A549 (cell line): ENCODE results near the gene ANKRD7. TPM values are rescaled to one million over a fixed set of nuclear protein-coding genes. Genes with fewer than 3 reads are reported as not detected.
"Not testable (repeated sequence)": the region's sequence is repeated elsewhere in the genome, so short reads cannot be mapped to it uniquely, and the experiment has no call there.

Experiments used
- ATAC-seq, 2 experiments: fragments of 200-7000 bp in 1 of 2; fragments of >200 bp in 1 of 2; cut with Nextera tagmentation in 1 of 2; cut with Tn5 transposase in 1 of 2; 3 replicates each; pipeline versions ENCODE4 v1.8.0 to v1.9.1; 2018 to 2020; ENCODE audit warnings: mild to moderate bottlenecking in 1 of 2, moderate library complexity in 1 of 2
- CTCF ChIA-PET: fragments of 300-600 bp; sonication (Branson Sonifier 250); formaldehyde crosslinking; extraction: SDS; loops from one replicate; lab custom pipeline; 2021; ENCODE audit warnings: antibody characterized with exemption, inconsistent platforms; lab: Yijun Ruan, JAX
- POLR2A ChIA-PET: fragments of 350-600 bp; formaldehyde crosslinking; extraction: SDS; loops from one replicate; lab custom pipeline; 2021; ENCODE audit warnings: antibody characterized with exemption, inconsistent platforms; lab: Yijun Ruan, JAX
- DNase-seq, 2 experiments: peaks; one replicate each; pipeline versions ENCODE4 v3.0.0 to v3.0.0-alpha.2; 2011 to 2016; ENCODE audit warnings: low read depth in 1 of 2, low spot score in 1 of 2
- FAIRE-seq: peaks from 2 replicates; lab custom pipeline; 2011; peaks lifted over from hg19 to GRCh38; lab: Jason Lieb, UNC
- H3K27ac ChIP-seq, 2 experiments: fragments of >200 bp; sonication (Bioruptor Twin); formaldehyde crosslinking; 3 replicates each; pipeline ENCODE4 v1.5.1; 2016 to 2017
- H3K4me1 ChIP-seq: fragments of >200 bp; sonication (Bioruptor Twin); formaldehyde crosslinking; 3 replicates; pipeline ENCODE4 v1.6.1; 2016
- H3K4me2 ChIP-seq: fragments of >200 bp; sonication (Bioruptor Twin); formaldehyde crosslinking; 3 replicates; pipeline ENCODE4 v1.6.1; 2016
- H3K4me3 ChIP-seq: fragments of >200 bp; sonication (Bioruptor Twin); formaldehyde crosslinking; 3 replicates; pipeline ENCODE4 v1.5.1; 2016
- H3K9me3 ChIP-seq: fragments of >200 bp; sonication (Bioruptor Twin); formaldehyde crosslinking; 3 replicates; pipeline ENCODE4 v1.6.1; 2016
- BHLHE40 ChIP-seq: IDR thresholded peaks from 2 replicates; pipeline ENCODE4 v1.6.1; 2012; ENCODE audit warnings: low read depth, low read length, inconsistent platforms
- CBX2 ChIP-seq: fragments of 200-600 bp; sonication (generic); IDR thresholded peaks from 2 replicates; pipeline ENCODE4 v1.6.1; 2016; ENCODE audit warnings: low read depth, mild to moderate bottlenecking, borderline replicate concordance
- E2F6 ChIP-seq: IDR thresholded peaks from 2 replicates; pipeline ENCODE4 v1.6.1; 2012; ENCODE audit warnings: low read depth, borderline replicate concordance
- EHMT2 ChIP-seq: fragments of 200-600 bp; sonication (generic); IDR thresholded peaks from 2 replicates; pipeline ENCODE4 v1.6.1; 2016; ENCODE audit warnings: antibody characterized with exemption, low read depth, mild to moderate bottlenecking, moderate library complexity
- FOSL2 ChIP-seq, 2 experiments: fragments of 450-650 bp in 1 of 2; fragments of >200 bp in 1 of 2; sonication (Bioruptor Twin) in 1 of 2; formaldehyde crosslinking; IDR thresholded peaks; 2 replicates each; pipeline versions ENCODE4 v1.5.0 to v1.6.1; 2016 to 2020; ENCODE audit warnings: mild to moderate bottlenecking in 1 of 2, moderate library complexity in 1 of 2
- FOXS1 ChIP-seq: fragments of 250-450 bp; sonication (Bioruptor Pico); IDR thresholded peaks from 2 replicates; pipeline ENCODE4 v1.5.0; 2020; ENCODE audit warnings: mild to moderate bottlenecking, moderate library complexity
- HES2 ChIP-seq: fragments of >200 bp; sonication (Bioruptor Twin); formaldehyde crosslinking; IDR thresholded peaks from 2 replicates; pipeline ENCODE4 v1.6.1; 2016
- HMGXB4 ChIP-seq: fragments of 250-450 bp; sonication (Bioruptor Pico); IDR thresholded peaks from 2 replicates; pipeline ENCODE4 v1.5.0; 2021; ENCODE audit warnings: mild to moderate bottlenecking, moderate library complexity, borderline replicate concordance
- HOXA7 ChIP-seq: fragments of 250-450 bp; sonication (Bioruptor Pico); IDR thresholded peaks from 2 replicates; pipeline ENCODE4 v1.5.0; 2020; ENCODE audit warnings: mild to moderate bottlenecking, moderate library complexity
- HOXB5 ChIP-seq: fragments of 250-450 bp; sonication (Bioruptor Pico); IDR thresholded peaks from 2 replicates; pipeline ENCODE4 v1.5.0; 2020; ENCODE audit warnings: mild to moderate bottlenecking, moderate library complexity
- JUN ChIP-seq, 2 experiments: fragments of >200 bp; sonication (Bioruptor Twin); formaldehyde crosslinking; IDR thresholded peaks; 2 replicates in 1 of 2; 3 replicates in 1 of 2; pipeline ENCODE4 v1.6.1; 2016 to 2017
- KDM5A ChIP-seq: fragments of 200-600 bp; sonication (generic); IDR thresholded peaks from 2 replicates; pipeline ENCODE4 v1.6.1; 2016; ENCODE audit warnings: antibody characterized with exemption, mild to moderate bottlenecking
- MAFK ChIP-seq: fragments of 450-650 bp; IDR thresholded peaks from 2 replicates; pipeline ENCODE4 v1.6.1; 2014; ENCODE audit not compliant: partially characterized antibody
- RAD21 ChIP-seq, 2 experiments: fragments of >200 bp in 1 of 2; sonication (Bioruptor Twin) in 1 of 2; formaldehyde crosslinking in 1 of 2; IDR thresholded peaks in 1 of 2; conservative IDR thresholded peaks in 1 of 2; 2 replicates in 1 of 2; 3 replicates in 1 of 2; pipeline ENCODE4 v1.6.1; 2012 to 2018; ENCODE audit warnings: inconsistent platforms in 1 of 2
- RARB ChIP-seq: fragments of 250-450 bp; sonication (Bioruptor Pico); IDR thresholded peaks from 2 replicates; pipeline ENCODE4 v1.8.0; 2021; ENCODE audit warnings: mild to moderate bottlenecking, moderate library complexity
- RFX5 ChIP-seq: fragments of 450-650 bp; IDR thresholded peaks from 2 replicates; pipeline ENCODE4 v1.7.1; 2014; ENCODE audit warnings: antibody characterized with exemption, mild to moderate bottlenecking, moderate library complexity
- SMC3 ChIP-seq: fragments of >200 bp; sonication (Bioruptor Twin); formaldehyde crosslinking; IDR thresholded peaks from 3 replicates; pipeline ENCODE4 v1.6.1; 2018; ENCODE audit warnings: inconsistent platforms
- ZC3H11A ChIP-seq: fragments of 450-650 bp; IDR thresholded peaks from 2 replicates; pipeline ENCODE4 v1.6.1; 2014; ENCODE audit warnings: antibody characterized with exemption, mild to moderate bottlenecking
- ZSCAN20 ChIP-seq: fragments of 250-450 bp; sonication (Bioruptor Pico); IDR thresholded peaks from 2 replicates; pipeline ENCODE4 v1.8.0; 2022; ENCODE audit warnings: mild to moderate bottlenecking, moderate library complexity
- WGBS: methylation state at CpG from one replicate; pipeline ENCODE4 v1.1.6; 2017; ENCODE audit errors: missing lambda C conversion rate; 5-methylcytosine and 5-hydroxymethylcytosine counted together
- polyA plus RNA-seq, 4 experiments: library from polyadenylated mRNA; depleted of rRNA in 3 of 4; stranded (reverse); fragments of >200 nt; fragmentation: RNase III in 1 of 4; extraction: RNeasy Plus Mini Kit Qiagen cat#74134 plus additional on column Dnase treatment in 1 of 4; gene quantifications; 2 replicates in 3 of 4; 3 replicates in 1 of 4; pipeline ENCODE4 v1.2.3, GENCODE V29; 2011 to 2017

Gene ANKRD7
- polyA plus RNA-seq, 2 of the 4 experiments (the other 2 are of a cell fraction): 0.59 to 0.70 TPM

- TF ChIP-seq E2F6 (no peak), JUN (IDR thresholded peaks at IDR 0.05) (no peak), KDM5A (no peak), ZSCAN20 (CRISPR knock-in tag) (no peak), CBX2 (no peak), RAD21 (conservative IDR thresholded peaks at IDR 0.05 in 1 of 2, IDR thresholded peaks at IDR 0.05 in 1 of 2) (no peak), HMGXB4 (CRISPR knock-in tag) (no peak), HES2 (no peak)
Measured at GRCh38 chr7:118222591-118222990, 1.9 kb upstream of the ANKRD7 start (continued).

DNA sequence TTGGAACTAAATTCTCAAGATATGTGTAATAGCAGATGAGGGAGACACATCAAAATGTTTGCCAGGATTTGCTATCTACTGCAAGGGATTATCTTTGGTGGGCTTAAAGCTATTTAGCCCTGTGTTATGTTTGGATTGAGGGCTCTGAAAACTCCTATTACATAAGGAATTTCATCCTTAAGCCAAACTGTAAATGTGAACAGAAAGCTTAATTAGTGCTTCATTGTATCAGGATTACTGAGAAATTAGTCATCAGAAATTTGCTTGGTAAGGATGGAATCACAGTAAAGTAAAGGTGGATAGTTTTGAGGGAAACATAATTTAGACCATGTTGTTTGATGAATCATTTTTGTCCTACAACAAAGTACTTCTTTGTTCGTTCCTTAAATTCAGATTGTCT, 8.3 kb downstream of the ANKRD7 start:
- TF ChIP-seq MAFK (no peak), BHLHE40 (no peak), HOXB5 (CRISPR knock-in tag) (no peak), ZC3H11A (no peak)
- ATAC-seq (no peak), DNase-seq (no peak), FAIRE-seq (peak; percentile 86)
- no peak overlapping the region for H3K4me3 ChIP-seq
- WGBS: 48% methylated on average over 1 of the region's 1 CpG
- CTCF ChIA-PET: no interaction called here
- POLR2A ChIA-PET: no interaction called here
- H3K9me3 ChIP-seq: no peaks in the 10 kb centered on the region
- H3K4me1 ChIP-seq: no peaks in the 10 kb centered on the region
- H3K4me2 ChIP-seq: no peak overlapping the region
- no peak overlapping the region for H3K27ac ChIP-seq

DNA sequence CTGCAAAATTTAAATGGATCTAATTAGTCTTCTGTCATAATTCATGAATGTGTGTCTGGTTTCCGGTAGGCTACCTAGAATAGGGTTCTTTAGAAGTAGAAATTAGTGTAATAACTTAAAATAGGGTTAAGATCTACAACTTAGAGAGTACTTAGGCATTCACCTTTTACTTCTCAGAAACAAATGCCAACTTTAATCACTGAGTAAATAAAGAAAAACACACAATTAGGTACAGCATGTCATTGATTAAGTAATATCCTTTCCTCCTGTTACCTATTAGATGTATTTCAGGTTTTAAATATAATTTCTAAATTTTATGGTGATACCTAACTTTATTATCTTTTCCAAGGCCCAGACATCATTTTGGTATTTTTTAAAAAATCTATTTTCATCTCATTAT, 9.3 kb downstream of the ANKRD7 start:
- TF ChIP-seq E2F6: no peak
- TF ChIP-seq FOXS1 (CRISPR knock-in tag): no peak
- WGBS: 36% methylated on average over 1 of the region's 1 CpG

DNA sequence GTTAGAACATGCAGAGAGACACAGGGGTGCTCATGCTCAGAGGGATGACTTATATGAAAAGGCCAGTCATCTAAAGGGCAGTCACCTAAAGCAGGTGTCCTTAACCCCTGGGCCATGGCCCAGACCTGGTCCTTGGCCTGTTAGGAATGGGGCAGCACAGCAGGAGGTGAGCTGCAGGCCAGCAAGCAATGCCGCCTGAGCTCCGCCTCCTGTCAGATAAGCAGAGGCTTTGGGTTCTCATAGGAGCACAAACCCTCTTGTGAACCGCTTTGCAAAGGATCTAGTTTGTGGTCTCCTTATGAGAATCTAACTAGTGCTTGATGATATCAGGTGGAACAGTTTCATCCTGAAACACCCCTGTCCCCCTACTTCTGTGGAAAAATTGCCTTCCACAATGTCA, 14.5 kb downstream of the ANKRD7 start:
- Histone ChIP-seq H3K4me1 (no peaks in the 10 kb centered on the region), H3K9me3 (no peaks in the 10 kb centered on the region), H3K27ac (no peak overlapping the region), H3K4me3 (no peak overlapping the region), H3K4me2 (no peak overlapping the region)
- no peak for FAIRE-seq
- POLR2A ChIA-PET: no interaction called here
- CTCF ChIA-PET: no interaction called here
- DNase-seq: no peak
- WGBS: 78% methylated on average over 3 of the region's 3 CpGs
- ATAC-seq: no peak
- TF ChIP-seq RARB (CRISPR knock-in tag) (no peak), FOSL2 (IDR thresholded peaks at IDR 0.05) (no peak), FOSL2 (CRISPR knock-in tag; IDR thresholded peaks at IDR 0.05) (no peak), SMC3 (no peak), HOXA7 (CRISPR knock-in tag) (no peak), HMGXB4 (CRISPR knock-in tag) (no peak), RFX5 (no peak), EHMT2 (no peak)

More for the DNA sequence above, 9.3 kb downstream of the ANKRD7 start:
- FAIRE-seq (no peak), ATAC-seq (no peak), DNase-seq (no peak)
- H3K4me2 ChIP-seq: no peak overlapping the region
- CTCF ChIA-PET: no interaction called here
- no peaks in the 10 kb centered on the region for H3K4me1 ChIP-seq
- no peak overlapping the region for H3K4me3 ChIP-seq
- H3K9me3 ChIP-seq: no peaks in the 10 kb centered on the region
- POLR2A ChIA-PET: no interaction called here
- H3K27ac ChIP-seq: no peak overlapping the region

- H3K27ac ChIP-seq, POLR2A ChIA-PET, H3K9me3 ChIP-seq, H3K4me2 ChIP-seq, CTCF ChIA-PET, DNase-seq, H3K4me1 ChIP-seq, ATAC-seq, H3K4me3 ChIP-seq, FAIRE-seq: not testable (repeated sequence)
- WGBS: 77% methylated on average over 2 of the region's 2 CpGs
Measured at GRCh38 chr7:118240320-118240719, 15.8 kb downstream of the ANKRD7 start.
